HepG2 (cell line): ENCODE measurements around the gene CAPN10. TPM values are rescaled to one million over a fixed set of nuclear protein-coding genes. Genes with fewer than 3 reads are reported as not detected.

Source experiments
- ASH2L ChIP-seq: fragments of 300-600, 200-600 bp; sonication (generic); IDR thresholded peaks from 2 replicates; pipeline ENCODE4 v1.7.0; 2017; ENCODE audit warnings: low read depth, mild to moderate bottlenecking, moderate library complexity, mixed read lengths, low read length; ENCODE audit not compliant: insufficient read length
- E2F5 ChIP-seq: sonication (generic); formaldehyde crosslinking; conservative IDR thresholded peaks from 2 replicates; pipeline ENCODE4 v1.4.0; 2020; ENCODE audit warnings: missing genetic modification reagents
- EZH2 ChIP-seq: conservative IDR thresholded peaks from 2 replicates; pipeline ENCODE4 v1.6.1; 2012; ENCODE audit warnings: mild to moderate bottlenecking, low read depth, low read length, moderate library complexity
- FOSL1 ChIP-seq: sonication (generic); formaldehyde crosslinking; IDR thresholded peaks from 2 replicates; pipeline ENCODE4 v1.9.0; 2021; ENCODE audit warnings: missing genetic modification reagents, borderline replicate concordance
- HMGA1 ChIP-seq: sonication (generic); formaldehyde crosslinking; conservative IDR thresholded peaks from 2 replicates; pipeline ENCODE4 v1.4.0; 2020; ENCODE audit warnings: missing genetic modification reagents
- MATR3 ChIP-seq: sonication (generic); formaldehyde crosslinking; IDR thresholded peaks from 2 replicates; pipeline ENCODE4 v1.4.0; 2020; ENCODE audit warnings: missing genetic modification reagents
- MAZ ChIP-seq, 2 experiments: sonication (generic) in 1 of 2; formaldehyde crosslinking in 1 of 2; IDR thresholded peaks; 2 replicates each; pipeline versions ENCODE4 v1.5.0 to v1.6.1; 2012 to 2020; ENCODE audit warnings: low read depth in 2 of 2, mild to moderate bottlenecking in 2 of 2, borderline replicate concordance in 1 of 2, improper control_type of control experiment in 1 of 2, low read length in 1 of 2, missing genetic modification reagents in 1 of 2, moderate library complexity in 1 of 2
- PAX8 ChIP-seq: sonication (generic); formaldehyde crosslinking; IDR thresholded peaks from 2 replicates; pipeline ENCODE4 v1.8.0; 2022; ENCODE audit warnings: mild to moderate bottlenecking, missing genetic modification reagents, borderline replicate concordance
- PLRG1 ChIP-seq: fragments of 450-650 bp; conservative IDR thresholded peaks from 2 replicates; pipeline ENCODE4 v1.6.1; 2016
- RFXAP ChIP-seq: sonication (generic); formaldehyde crosslinking; IDR thresholded peaks from 2 replicates; pipeline ENCODE4 v1.4.0; 2020; ENCODE audit warnings: missing genetic modification reagents, borderline replicate concordance
- RNF2 ChIP-seq: fragments of 450-650 bp; conservative IDR thresholded peaks from 2 replicates; pipeline ENCODE4 v1.6.1; 2016; ENCODE audit warnings: low read depth
- TEAD2 ChIP-seq: sonication (generic); formaldehyde crosslinking; IDR thresholded peaks from 2 replicates; pipeline ENCODE4 v1.9.0; 2021; ENCODE audit warnings: missing genetic modification reagents
- ZNF121 ChIP-seq: sonication (generic); formaldehyde crosslinking; IDR thresholded peaks from 2 replicates; pipeline ENCODE4 v1.5.0; 2020; ENCODE audit warnings: mild to moderate bottlenecking, missing genetic modification reagents
- ZNF160 ChIP-seq: sonication (generic); formaldehyde crosslinking; IDR thresholded peaks from 2 replicates; pipeline ENCODE4 v1.8.0; 2022; ENCODE audit warnings: mild to moderate bottlenecking, inconsistent platforms, missing genetic modification reagents
- ZNF33B ChIP-seq: sonication (generic); formaldehyde crosslinking; IDR thresholded peaks from 2 replicates; pipeline ENCODE4 v1.5.1; 2020; ENCODE audit warnings: mild to moderate bottlenecking, missing genetic modification reagents
- ZNF382 ChIP-seq: sonication (generic); formaldehyde crosslinking; IDR thresholded peaks from 2 replicates; pipeline ENCODE4 v1.5.0; 2020; ENCODE audit warnings: missing genetic modification reagents, mild to moderate bottlenecking, borderline replicate concordance
- ZNF432 ChIP-seq: sonication (generic); formaldehyde crosslinking; IDR thresholded peaks from 2 replicates; pipeline ENCODE4 v1.5.0; 2020; ENCODE audit warnings: missing genetic modification reagents, mild to moderate bottlenecking, borderline replicate concordance
- ZNF598 ChIP-seq: sonication (generic); formaldehyde crosslinking; IDR thresholded peaks from 2 replicates; pipeline ENCODE4 v1.5.1; 2020; ENCODE audit warnings: mild to moderate bottlenecking, missing genetic modification reagents, borderline replicate concordance
- ZNF687 ChIP-seq: sonication (generic); formaldehyde crosslinking; IDR thresholded peaks from 2 replicates; pipeline ENCODE4 v1.5.1; 2020; ENCODE audit warnings: mild to moderate bottlenecking, missing genetic modification reagents, moderate library complexity
- ZNF704 ChIP-seq: sonication (generic); formaldehyde crosslinking; IDR thresholded peaks from 2 replicates; pipeline ENCODE4 v1.8.1; 2023; ENCODE audit warnings: mild to moderate bottlenecking, inconsistent platforms, moderate library complexity, missing genetic modification reagents, borderline replicate concordance
- ZNF770 ChIP-seq: sonication (generic); formaldehyde crosslinking; IDR thresholded peaks from 2 replicates; pipeline ENCODE4 v1.5.0; 2020; ENCODE audit warnings: mild to moderate bottlenecking, missing genetic modification reagents
- polyA plus RNA-seq, 8 experiments: library from polyadenylated mRNA; depleted of rRNA in 3 of 8; stranded (reverse) in 7 of 8; unstranded in 1 of 8; fragments of >200 nt; fragmentation: Illumina TruSeq in 4 of 8; extraction: Trizol in 4 of 8; gene quantifications; 2 replicates each; pipeline versions ENCODE4 v1.2.1 to v1.2.3, GENCODE V29; 2011 to 2016; ENCODE audit warnings: low read depth in 4 of 8, missing spikeins in 1 of 8, mixed read lengths in 1 of 8; ENCODE audit not compliant: insufficient read depth in 1 of 8
- total RNA-seq, 5 experiments: library from RNA; depleted of rRNA; stranded (reverse); fragments of >200 nt; fragmentation: Illumina TruSeq; extraction: Trizol; gene quantifications; 2 replicates each; pipeline ENCODE4 v1.2.3, GENCODE V29; 2016; ENCODE audit warnings: low read depth in 1 of 5

The CAPN10 gene
- total and polyA plus RNA-seq, 2 of the 13 experiments (the other 11 are each of a cell fraction or from before 2014, with no cell fraction given) = 27.6 to 32.4 TPM

- TF ChIP-seq PAX8 (CRISPR knock-in tag) = no peak
- no peak for TF ChIP-seq PLRG1
- peak; percentile 98 for TF ChIP-seq ZNF687
- no peak for TF ChIP-seq TEAD2 (CRISPR knock-in tag)
- TF ChIP-seq ASH2L = peak; percentile 84
- no peak for TF ChIP-seq HMGA1 (CRISPR knock-in tag)
- no peak for TF ChIP-seq EZH2
- no peak for TF ChIP-seq ZNF770 (CRISPR knock-in tag)
- peak; percentile 84; the same call in 1 of the 2 replicates for TF ChIP-seq ZNF33B (CRISPR knock-in tag)
- TF ChIP-seq ZNF160 (CRISPR knock-in tag) = no peak; the same call in 1 of the 2 replicates
- TF ChIP-seq MAZ (IDR thresholded peaks at IDR 0.05; ENCODE audit: borderline replicate concordance, low read depth, low read length) = no peak
- TF ChIP-seq MAZ (CRISPR knock-in tag; IDR thresholded peaks at IDR 0.05; ENCODE audit: low read depth) = peak; percentile 27; the same call in 1 of the 2 replicates
- TF ChIP-seq E2F5 (CRISPR knock-in tag) = no peak
- no peak for TF ChIP-seq ZNF432 (CRISPR knock-in tag)
- no peak for TF ChIP-seq ZNF121 (CRISPR knock-in tag)
- no peak for TF ChIP-seq FOSL1 (CRISPR knock-in tag)
- TF ChIP-seq MATR3 (CRISPR knock-in tag) = no peak
- no peak for TF ChIP-seq ZNF704 (CRISPR knock-in tag)
- TF ChIP-seq RNF2 = 0 out of 2 replicates have a peak, but pooled peaks have one; percentile 66
- no peak for TF ChIP-seq ZNF598 (CRISPR knock-in tag)
- TF ChIP-seq ZNF382 = no peak
- peak; percentile 58; the same call in 1 of the 2 replicates for TF ChIP-seq RFXAP (CRISPR knock-in tag)
These were observed 11.1 kb downstream of the CAPN10 start (continued) for GRCh38 chr2:240597419-240598181.
